SK-N-SH treated with all-trans-retinoic acid at 6 μM for 48 hours (cell line): ENCODE data around the gene TESK1.

Source experiments
- ATAC-seq: fragments of 200-7000 bp; cut with Tn5 transposase; 3 replicates; pipeline ENCODE4 v1.9.1; 2020; ENCODE audit warnings: mild to moderate bottlenecking, moderate library complexity
- ARNTL ChIP-seq: fragments of 450-650 bp; formaldehyde crosslinking; IDR thresholded peaks from 2 replicates; pipeline ENCODE4 v1.5.0; 2020; ENCODE audit warnings: low read depth, mild to moderate bottlenecking, moderate library complexity, borderline replicate concordance
- BACH2 ChIP-seq: fragments of 250-450 bp; sonication (Bioruptor Pico); IDR thresholded peaks from 2 replicates; pipeline ENCODE4 v1.9.0; 2021; ENCODE audit warnings: mild to moderate bottlenecking, borderline replicate concordance
- CREB5 ChIP-seq: fragments of 250-450 bp; sonication (Bioruptor Pico); IDR thresholded peaks from 2 replicates; pipeline ENCODE4 v1.5.1; 2020; ENCODE audit warnings: low read depth, mild to moderate bottlenecking, moderate library complexity
- CSDC2 ChIP-seq: fragments of 250-450 bp; sonication (Bioruptor Pico); IDR thresholded peaks from 2 replicates; pipeline ENCODE4 v1.5.0; 2020; ENCODE audit warnings: mild to moderate bottlenecking, moderate library complexity
- CSRNP3 ChIP-seq: fragments of 250-450 bp; sonication (Bioruptor Pico); IDR thresholded peaks from 2 replicates; pipeline ENCODE4 v1.5.1; 2021; ENCODE audit warnings: mild to moderate bottlenecking, moderate library complexity
- ESRRG ChIP-seq: fragments of 250-450 bp; sonication (Bioruptor Pico); IDR thresholded peaks from 2 replicates; pipeline ENCODE4 v1.6.1; 2021; ENCODE audit warnings: mild to moderate bottlenecking
- GLIS3 ChIP-seq: fragments of 250-450 bp; sonication (Bioruptor Pico); IDR thresholded peaks from 2 replicates; pipeline ENCODE4 v1.5.0; 2020; ENCODE audit warnings: mild to moderate bottlenecking, moderate library complexity
- ISL1 ChIP-seq: fragments of 250-450 bp; sonication (Bioruptor Pico); IDR thresholded peaks from 2 replicates; pipeline ENCODE4 v2.1.2; 2022; ENCODE audit warnings: mild to moderate bottlenecking, moderate library complexity
- PATZ1 ChIP-seq: fragments of 250-450 bp; sonication (Bioruptor Pico); IDR thresholded peaks from 2 replicates; pipeline ENCODE4 v1.8.0; 2020; ENCODE audit warnings: mild to moderate bottlenecking, moderate library complexity, borderline replicate concordance
- PPARA ChIP-seq: fragments of 250-450 bp; sonication (Bioruptor Pico); IDR thresholded peaks from 2 replicates; pipeline ENCODE4 v1.5.0; 2020; ENCODE audit warnings: mild to moderate bottlenecking, borderline replicate concordance
- RARB ChIP-seq: fragments of 250-450 bp; sonication (Bioruptor Pico); IDR thresholded peaks from 2 replicates; pipeline ENCODE4 v1.8.0; 2021; ENCODE audit warnings: mild to moderate bottlenecking, moderate library complexity
- SNAI2 ChIP-seq: fragments of 250-450 bp; sonication (Bioruptor Pico); IDR thresholded peaks from 2 replicates; pipeline ENCODE4 v1.5.0; 2020; ENCODE audit warnings: mild to moderate bottlenecking, moderate library complexity
- TOX ChIP-seq: fragments of 250-450 bp; sonication (Bioruptor Pico); IDR thresholded peaks from 2 replicates; pipeline ENCODE4 v1.8.0; 2021; ENCODE audit warnings: mild to moderate bottlenecking, moderate library complexity, borderline replicate concordance
- ZC3H10 ChIP-seq: fragments of 250-450 bp; sonication (Bioruptor Pico); IDR thresholded peaks from 2 replicates; pipeline ENCODE4 v1.5.1; 2021; ENCODE audit warnings: mild to moderate bottlenecking, moderate library complexity
- ZFP3 ChIP-seq: fragments of 250-450 bp; sonication (Bioruptor Pico); IDR thresholded peaks from 2 replicates; pipeline ENCODE4 v1.5.0; 2020; ENCODE audit warnings: mild to moderate bottlenecking, moderate library complexity
- ZFP30 ChIP-seq: fragments of 450-650 bp; formaldehyde crosslinking; IDR thresholded peaks from 2 replicates; pipeline ENCODE4 v1.5.0; 2022; ENCODE audit warnings: mild to moderate bottlenecking, moderate library complexity
- ZNF565 ChIP-seq: fragments of 450-650 bp; formaldehyde crosslinking; conservative IDR thresholded peaks from 2 replicates; pipeline ENCODE4 v1.5.0; 2020; ENCODE audit warnings: low read depth, mild to moderate bottlenecking, moderate library complexity
- ZNF8 ChIP-seq: fragments of 450-650 bp; formaldehyde crosslinking; IDR thresholded peaks from 2 replicates; pipeline ENCODE4 v1.5.0; 2020; ENCODE audit warnings: mild to moderate bottlenecking, moderate library complexity
- TF ChIP-seq, protein P1 (sequence below): fragments of 250-450 bp; sonication (Bioruptor Pico); IDR thresholded peaks from 2 replicates; pipeline ENCODE4 v1.5.0; 2020; ENCODE audit warnings: mild to moderate bottlenecking, moderate library complexity
- TF ChIP-seq, protein P2 (sequence below): fragments of 250-450 bp; sonication (Bioruptor Pico); IDR thresholded peaks from 2 replicates; pipeline ENCODE4 v1.8.0; 2021; ENCODE audit warnings: low read depth, mild to moderate bottlenecking, moderate library complexity, borderline replicate concordance

Gene TESK1

GRCh38 chr9:35568196-35568595 lies 36.9 kb upstream of the TESK1 start:
- TF ChIP-seq, protein P1, sequence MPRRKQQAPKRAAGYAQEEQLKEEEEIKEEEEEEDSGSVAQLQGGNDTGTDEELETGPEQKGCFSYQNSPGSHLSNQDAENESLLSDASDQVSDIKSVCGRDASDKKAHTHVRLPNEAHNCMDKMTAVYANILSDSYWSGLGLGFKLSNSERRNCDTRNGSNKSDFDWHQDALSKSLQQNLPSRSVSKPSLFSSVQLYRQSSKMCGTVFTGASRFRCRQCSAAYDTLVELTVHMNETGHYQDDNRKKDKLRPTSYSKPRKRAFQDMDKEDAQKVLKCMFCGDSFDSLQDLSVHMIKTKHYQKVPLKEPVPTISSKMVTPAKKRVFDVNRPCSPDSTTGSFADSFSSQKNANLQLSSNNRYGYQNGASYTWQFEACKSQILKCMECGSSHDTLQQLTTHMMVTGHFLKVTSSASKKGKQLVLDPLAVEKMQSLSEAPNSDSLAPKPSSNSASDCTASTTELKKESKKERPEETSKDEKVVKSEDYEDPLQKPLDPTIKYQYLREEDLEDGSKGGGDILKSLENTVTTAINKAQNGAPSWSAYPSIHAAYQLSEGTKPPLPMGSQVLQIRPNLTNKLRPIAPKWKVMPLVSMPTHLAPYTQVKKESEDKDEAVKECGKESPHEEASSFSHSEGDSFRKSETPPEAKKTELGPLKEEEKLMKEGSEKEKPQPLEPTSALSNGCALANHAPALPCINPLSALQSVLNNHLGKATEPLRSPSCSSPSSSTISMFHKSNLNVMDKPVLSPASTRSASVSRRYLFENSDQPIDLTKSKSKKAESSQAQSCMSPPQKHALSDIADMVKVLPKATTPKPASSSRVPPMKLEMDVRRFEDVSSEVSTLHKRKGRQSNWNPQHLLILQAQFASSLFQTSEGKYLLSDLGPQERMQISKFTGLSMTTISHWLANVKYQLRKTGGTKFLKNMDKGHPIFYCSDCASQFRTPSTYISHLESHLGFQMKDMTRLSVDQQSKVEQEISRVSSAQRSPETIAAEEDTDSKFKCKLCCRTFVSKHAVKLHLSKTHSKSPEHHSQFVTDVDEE (CRISPR knock-in tag): no peak
- TF ChIP-seq CSRNP3 (CRISPR knock-in tag): no peak
- ATAC-seq: no peak

- no peak for TF ChIP-seq RARB (CRISPR knock-in tag)
- TF ChIP-seq BACH2 (CRISPR knock-in tag): no peak
- no peak for TF ChIP-seq ZC3H10 (CRISPR knock-in tag)
- TF ChIP-seq TOX: no peak
- no peak for TF ChIP-seq ISL1 (CRISPR knock-in tag)
- no peak for TF ChIP-seq GLIS3 (CRISPR knock-in tag)
- TF ChIP-seq, protein P2, sequence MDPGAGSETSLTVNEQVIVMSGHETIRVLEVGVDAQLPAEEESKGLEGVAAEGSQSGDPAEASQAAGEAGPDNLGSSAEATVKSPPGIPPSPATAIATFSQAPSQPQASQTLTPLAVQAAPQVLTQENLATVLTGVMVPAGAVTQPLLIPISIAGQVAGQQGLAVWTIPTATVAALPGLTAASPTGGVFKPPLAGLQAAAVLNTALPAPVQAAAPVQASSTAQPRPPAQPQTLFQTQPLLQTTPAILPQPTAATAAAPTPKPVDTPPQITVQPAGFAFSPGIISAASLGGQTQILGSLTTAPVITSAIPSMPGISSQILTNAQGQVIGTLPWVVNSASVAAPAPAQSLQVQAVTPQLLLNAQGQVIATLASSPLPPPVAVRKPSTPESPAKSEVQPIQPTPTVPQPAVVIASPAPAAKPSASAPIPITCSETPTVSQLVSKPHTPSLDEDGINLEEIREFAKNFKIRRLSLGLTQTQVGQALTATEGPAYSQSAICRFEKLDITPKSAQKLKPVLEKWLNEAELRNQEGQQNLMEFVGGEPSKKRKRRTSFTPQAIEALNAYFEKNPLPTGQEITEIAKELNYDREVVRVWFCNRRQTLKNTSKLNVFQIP (CRISPR knock-in tag): no peak
- no peak for TF ChIP-seq CSRNP3 (CRISPR knock-in tag)
- TF ChIP-seq CSDC2 (CRISPR knock-in tag): no peak
- TF ChIP-seq ZFP3 (CRISPR knock-in tag): no peak
- TF ChIP-seq ZNF565 (CRISPR knock-in tag): no peak
- no peak for TF ChIP-seq ZNF8 (CRISPR knock-in tag)
- no peak for TF ChIP-seq ZFP30 (CRISPR knock-in tag)
- TF ChIP-seq SNAI2 (CRISPR knock-in tag): no peak
- no peak for TF ChIP-seq PPARA (CRISPR knock-in tag)
- TF ChIP-seq ESRRG (CRISPR knock-in tag): no peak
- no peak for TF ChIP-seq ARNTL
- TF ChIP-seq PATZ1 (CRISPR knock-in tag): no peak
- no peak for ATAC-seq
Observed at GRCh38 chr9:35569206-35569605, 35.9 kb upstream of the TESK1 start.

GRCh38 chr9:35570709-35571504 lies 34.2 kb upstream of the TESK1 start:
- TF ChIP-seq TOX (no peak), GLIS3 (CRISPR knock-in tag) (no peak), CREB5 (CRISPR knock-in tag) (no peak), ZC3H10 (CRISPR knock-in tag) (no peak), ZNF8 (CRISPR knock-in tag) (no peak), RARB (CRISPR knock-in tag) (no peak), ZNF565 (CRISPR knock-in tag) (no peak), PATZ1 (CRISPR knock-in tag) (no peak), ISL1 (CRISPR knock-in tag) (no peak), BACH2 (CRISPR knock-in tag) (no peak)
- TF ChIP-seq, protein P2 (CRISPR knock-in tag): no peak
- ATAC-seq: no peak
